OCI-LY3 (cell line): ENCODE measurements around the gene RAPGEF5.

Source experiments
- EZH2phosphoT487 ChIP-seq: fragments of 200-600 bp; shearing (Covaris generic); IDR thresholded peaks from 2 replicates; pipeline ENCODE4 v1.6.1; 2018; ENCODE audit warnings: antibody characterized with exemption, mixed run types, low read depth
- TF ChIP-seq, protein P1 (sequence below): fragments of 200-600, 300-600 bp; sonication (generic); IDR thresholded peaks from 2 replicates; pipeline ENCODE4 v1.5.1; 2014; ENCODE audit warnings: antibody characterized with exemption, low read length, low read depth

GRCh38 chr7:22110881-22111280 lies 246.1 kb downstream of the RAPGEF5 start:
- TF ChIP-seq EZH2phosphoT487: no peak
- TF ChIP-seq, protein P1, sequence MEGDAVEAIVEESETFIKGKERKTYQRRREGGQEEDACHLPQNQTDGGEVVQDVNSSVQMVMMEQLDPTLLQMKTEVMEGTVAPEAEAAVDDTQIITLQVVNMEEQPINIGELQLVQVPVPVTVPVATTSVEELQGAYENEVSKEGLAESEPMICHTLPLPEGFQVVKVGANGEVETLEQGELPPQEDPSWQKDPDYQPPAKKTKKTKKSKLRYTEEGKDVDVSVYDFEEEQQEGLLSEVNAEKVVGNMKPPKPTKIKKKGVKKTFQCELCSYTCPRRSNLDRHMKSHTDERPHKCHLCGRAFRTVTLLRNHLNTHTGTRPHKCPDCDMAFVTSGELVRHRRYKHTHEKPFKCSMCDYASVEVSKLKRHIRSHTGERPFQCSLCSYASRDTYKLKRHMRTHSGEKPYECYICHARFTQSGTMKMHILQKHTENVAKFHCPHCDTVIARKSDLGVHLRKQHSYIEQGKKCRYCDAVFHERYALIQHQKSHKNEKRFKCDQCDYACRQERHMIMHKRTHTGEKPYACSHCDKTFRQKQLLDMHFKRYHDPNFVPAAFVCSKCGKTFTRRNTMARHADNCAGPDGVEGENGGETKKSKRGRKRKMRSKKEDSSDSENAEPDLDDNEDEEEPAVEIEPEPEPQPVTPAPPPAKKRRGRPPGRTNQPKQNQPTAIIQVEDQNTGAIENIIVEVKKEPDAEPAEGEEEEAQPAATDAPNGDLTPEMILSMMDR: no peak
